ENCODE data around the gene SECTM1.
"Not testable (repeated sequence)": the region's sequence is repeated elsewhere in the genome, so short reads cannot be mapped to it uniquely, and the experiment has no call there.

The SECTM1 gene

DNA sequence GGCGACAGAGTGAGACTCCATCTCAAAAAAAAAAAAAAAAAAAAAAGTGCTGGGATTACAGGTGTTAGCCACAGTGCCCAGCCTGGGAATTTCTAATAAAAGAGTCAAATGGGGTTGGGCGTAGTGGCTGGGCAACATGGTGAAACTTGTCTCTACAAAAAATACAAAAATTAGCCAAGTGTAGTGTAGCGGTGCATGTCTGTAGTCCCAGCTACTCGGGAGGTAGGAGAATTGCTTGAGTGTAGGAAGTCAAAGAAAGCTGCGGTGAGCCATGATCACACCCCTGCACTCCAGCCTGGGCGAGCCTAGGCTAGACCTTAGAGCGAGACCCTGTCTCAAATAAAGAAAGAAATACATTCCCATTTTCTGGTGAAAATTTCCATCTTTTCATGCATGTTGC, 35.6 kb upstream of the SECTM1 start:
- DNase-seq (ENCODE audit: low read depth, low spot score), result no peak

DNA sequence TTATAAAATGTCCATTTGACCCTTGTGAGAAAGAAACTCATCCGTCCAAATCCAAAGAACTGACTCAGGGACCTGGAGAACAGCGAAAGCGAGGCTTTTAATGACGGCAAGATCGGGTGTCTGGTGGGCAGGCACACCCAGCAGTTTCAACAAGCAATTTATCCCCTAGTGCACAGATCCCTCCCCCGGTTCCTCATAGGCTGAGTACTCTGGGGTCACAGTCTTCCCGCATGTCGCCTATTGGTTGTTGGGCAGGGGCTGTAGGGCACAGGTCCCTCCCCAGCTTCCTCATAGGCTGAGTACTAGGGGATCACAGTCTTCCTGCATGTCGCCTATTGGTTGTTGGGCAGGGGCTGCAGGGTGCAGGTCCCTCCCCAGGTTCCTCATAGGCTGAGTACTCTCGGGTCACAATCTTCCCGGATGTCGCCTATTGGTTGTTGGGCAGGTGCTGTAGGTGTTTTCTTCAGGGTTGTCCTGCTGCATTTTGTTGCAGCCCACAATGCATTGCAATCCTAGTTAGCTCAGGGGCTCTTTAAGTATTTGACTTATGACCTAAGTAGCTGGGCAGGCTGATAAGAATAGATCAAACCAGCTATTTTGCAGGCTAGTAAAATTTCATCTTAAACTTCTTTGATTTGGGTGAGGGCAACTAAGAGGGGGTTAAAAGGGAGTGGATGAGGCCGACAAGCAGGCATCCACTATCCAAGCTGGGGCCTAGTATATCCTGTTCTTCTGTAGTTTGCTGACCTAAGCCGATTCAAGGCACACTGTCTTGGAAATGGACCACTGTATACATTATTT, 34.4 kb upstream of the SECTM1 start:
- no peak for DNase-seq (ENCODE audit: low read depth, low spot score)

DNA sequence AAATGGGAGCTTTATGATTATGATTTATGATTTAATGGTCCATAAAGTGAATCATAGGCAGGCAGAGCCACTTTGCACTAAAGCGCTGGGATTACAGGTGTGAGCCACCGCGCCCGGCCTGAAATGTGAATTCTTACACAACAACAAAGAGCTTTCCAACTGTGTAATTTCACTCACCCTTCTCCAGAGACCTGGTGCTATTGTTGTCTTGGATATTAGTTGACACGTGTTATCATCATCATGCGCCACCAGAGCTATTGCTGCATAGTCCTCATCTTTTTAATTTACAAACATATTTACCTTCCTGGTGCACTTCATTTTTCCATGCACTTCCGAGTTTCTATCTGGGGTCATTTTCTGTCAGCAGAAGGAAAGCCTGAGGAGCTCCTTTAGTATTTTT, 33.2 kb upstream of the SECTM1 start:
- no peak for DNase-seq (ENCODE audit: low read depth, low spot score)

GRCh38 chr17:82365606-82366295, 32.2 kb upstream of the SECTM1 start:
- no peak for DNase-seq (ENCODE audit: low read depth, low spot score)

GRCh38 chr17:82361885-82362633, 28.5 kb upstream of the SECTM1 start:
- DNase-seq (ENCODE audit: low read depth, low spot score), result no peak

- DNase-seq (ENCODE audit: low read depth, low spot score), result not testable (repeated sequence)
These were observed 26.0 kb upstream of the SECTM1 start for GRCh38 chr17:82359451-82360074.

GRCh38 chr17:82358465-82359350, 25.1 kb upstream of the SECTM1 start, which contains the start of gene TEX19:
Gene TEX19 (plus strand): TSS chr17:82359247. CDS start chr17:82362151, 2,904 bp downstream.
- DNase-seq (ENCODE audit: low read depth, low spot score), result no peak

GRCh38 chr17:82357394-82357793, 23.8 kb upstream of the SECTM1 start:
- no peak for DNase-seq (ENCODE audit: low read depth, low spot score)

- DNase-seq (ENCODE audit: low read depth, low spot score), result no peak
These were observed 23.3 kb upstream of the SECTM1 start for GRCh38 chr17:82356845-82357355.

- no peak for DNase-seq (ENCODE audit: low read depth, low spot score)
These were observed 22.3 kb upstream of the SECTM1 start for GRCh38 chr17:82355770-82356427.

DNA sequence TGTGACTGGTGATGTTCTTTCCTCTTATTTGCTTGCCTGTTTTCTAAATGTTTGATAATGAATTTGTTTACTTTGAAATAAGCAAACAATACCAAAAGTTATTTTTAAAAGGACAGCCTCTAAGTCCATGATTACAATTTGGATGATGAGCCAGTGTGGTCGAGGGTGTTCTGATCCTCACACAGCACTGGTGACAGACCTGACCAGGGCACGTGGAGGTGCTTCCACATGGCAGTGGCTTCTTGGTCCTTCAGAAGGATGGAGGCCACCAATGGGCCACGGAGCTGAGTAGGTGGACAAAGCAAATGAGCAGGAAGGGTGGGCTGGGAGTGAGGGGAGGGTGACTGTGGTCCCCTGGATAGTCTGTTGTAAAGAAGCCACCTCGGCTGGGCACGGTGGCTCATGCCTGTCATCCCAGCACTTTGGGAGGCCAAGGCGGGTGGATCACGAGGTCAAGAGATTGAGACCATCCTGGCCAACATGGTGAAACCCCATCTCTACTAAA, 21.3 kb upstream of the SECTM1 start:
- no peak for DNase-seq (ENCODE audit: low read depth, low spot score)

DNA sequence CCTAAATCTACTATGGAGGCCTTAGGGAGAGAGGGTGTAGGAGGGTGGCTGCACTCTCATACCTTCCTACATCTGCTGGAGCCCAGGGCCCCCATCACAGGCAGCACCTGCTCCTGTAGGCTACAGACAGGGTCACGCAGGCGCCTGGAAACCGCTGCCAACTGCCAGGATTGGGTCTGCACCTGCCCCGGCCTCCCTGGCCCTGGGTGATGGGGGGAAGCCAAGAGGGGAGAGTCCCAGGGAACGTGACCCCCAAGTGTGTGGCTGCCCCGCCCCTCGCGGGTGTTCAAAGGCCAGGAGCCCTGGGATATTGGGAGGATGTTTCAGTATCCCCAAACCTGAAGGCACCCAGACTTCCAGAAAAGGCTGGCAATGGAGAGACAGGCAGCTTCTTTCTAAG, 19.9 kb upstream of the SECTM1 start:
- DNase-seq (ENCODE audit: low read depth, low spot score), result no peak

DNA sequence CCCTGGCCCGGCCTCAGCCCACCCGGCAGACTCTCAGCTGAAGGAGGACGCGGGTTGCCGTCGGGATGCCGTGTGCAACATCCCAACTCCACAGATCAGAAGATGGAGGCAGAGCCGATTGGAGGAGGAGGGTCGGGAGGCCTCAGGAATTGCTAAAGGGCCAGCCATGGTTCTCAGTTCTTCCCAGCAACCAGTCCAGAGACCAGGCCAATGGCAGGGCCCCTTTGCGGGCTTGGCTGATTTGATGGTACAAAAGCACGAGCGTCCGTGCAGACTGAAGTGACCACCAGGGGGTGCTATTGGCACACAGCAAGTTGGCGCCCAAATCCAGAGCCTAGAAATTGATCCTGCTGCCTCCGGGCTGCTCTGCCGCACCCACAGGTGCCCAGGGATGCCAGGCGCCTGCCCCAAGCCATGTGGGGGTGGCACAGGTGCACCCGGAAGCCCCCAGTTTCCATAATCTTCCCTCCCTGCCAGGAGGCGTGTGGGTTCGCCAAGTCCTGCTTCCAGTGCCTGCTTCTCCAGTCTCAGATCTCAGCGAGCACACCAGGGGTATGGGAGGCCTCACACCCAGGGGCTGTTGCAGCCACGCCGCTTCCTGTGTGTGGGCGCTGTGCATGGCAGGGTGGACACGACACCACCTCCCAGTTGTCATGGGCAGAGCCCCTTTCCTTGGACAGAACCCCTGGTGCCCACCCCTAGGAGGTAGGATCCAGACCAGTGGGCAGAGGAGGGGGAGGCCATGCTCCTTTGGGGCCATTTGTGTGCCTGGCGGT, 18.3 kb upstream of the SECTM1 start:
- peak; percentile 67 for DNase-seq (ENCODE audit: low read depth, low spot score)

DNA sequence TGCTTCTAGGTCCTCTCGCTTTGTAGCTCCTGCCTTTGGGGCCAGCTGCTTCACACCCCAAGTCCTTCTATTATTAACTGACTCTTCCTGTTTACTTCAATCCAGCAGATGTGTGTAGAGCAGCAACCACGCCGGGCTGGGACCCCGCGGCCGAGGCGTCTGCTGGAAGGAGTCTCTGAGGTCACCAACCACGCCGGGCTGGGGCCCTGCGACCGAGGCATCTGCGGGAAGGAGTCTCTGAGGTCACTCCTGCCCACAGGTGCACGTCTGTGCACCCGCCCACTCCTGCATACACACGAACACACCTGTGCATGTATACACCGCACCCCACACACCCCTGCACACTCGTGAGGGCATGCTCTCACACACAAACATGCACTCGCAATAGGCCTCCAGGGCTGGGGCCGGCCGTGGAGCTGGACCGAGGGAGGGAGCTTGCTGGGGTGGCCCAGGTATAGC, 17.7 kb upstream of the SECTM1 start:
- DNase-seq (ENCODE audit: low read depth, low spot score), result no peak

DNA sequence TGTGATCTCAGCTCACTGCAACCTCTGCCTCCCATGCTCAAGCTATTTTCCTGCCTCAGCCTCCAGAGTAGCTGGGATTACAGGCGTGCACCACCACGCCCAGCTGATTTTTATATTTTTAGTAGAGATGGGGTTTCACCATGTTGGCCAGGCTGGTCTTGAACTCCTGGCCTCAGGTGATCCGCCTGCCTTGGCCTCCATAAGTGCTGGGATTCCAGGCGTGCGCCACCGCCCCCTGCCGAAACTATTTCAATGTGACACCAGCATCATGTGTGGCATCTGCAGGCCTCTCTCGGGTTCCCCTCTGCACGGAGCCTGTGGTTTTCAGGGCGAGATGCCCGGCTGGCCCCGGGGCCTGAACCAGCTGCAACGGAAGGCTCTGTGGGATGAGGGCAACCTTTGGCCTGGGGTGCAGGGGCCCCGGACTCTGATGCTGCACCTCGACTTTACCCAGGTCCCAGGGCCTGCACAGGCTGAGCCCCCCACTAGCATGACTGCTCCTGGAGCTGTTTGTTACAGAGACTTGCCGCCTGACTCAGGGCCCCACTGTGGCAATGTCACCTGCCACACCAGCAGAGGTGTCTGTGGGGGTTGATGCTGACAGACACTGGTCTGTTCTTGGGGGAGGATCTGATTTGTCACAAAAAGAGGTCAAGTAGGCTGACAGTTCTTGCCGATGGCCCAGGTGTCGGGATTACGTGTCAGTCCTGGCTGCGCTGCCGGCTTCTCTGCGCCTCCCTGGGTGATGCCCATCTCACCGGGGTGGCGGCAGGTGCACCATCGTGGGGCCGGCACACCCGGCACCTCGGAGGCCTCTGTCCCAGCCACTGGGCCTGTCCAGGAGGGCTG, 16.8 kb upstream of the SECTM1 start:
- no peak for DNase-seq (ENCODE audit: low read depth, low spot score)

- no peak for DNase-seq (ENCODE audit: low read depth, low spot score)
These were observed 15.7 kb upstream of the SECTM1 start for GRCh38 chr17:82349287-82349701.

DNA sequence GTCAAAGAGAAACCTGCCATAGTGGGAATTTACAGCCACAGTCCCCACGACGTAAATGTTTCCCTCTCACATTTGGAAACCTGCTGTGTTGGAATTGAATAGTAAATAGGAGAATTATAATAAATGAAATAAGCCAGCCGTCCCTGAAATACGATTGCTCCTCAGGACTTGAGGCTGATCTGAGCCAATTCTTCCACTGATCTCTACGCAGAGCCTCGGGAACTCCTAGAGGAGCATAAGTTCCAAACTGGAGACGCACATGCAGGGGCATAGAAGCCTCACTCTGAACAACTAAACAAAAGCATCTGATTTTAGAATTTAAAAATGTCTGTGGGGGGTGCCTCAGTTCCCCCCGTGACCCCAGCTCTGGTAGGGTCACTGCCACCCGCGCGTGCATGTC, 15.3 kb upstream of the SECTM1 start:
- no peak for DNase-seq (ENCODE audit: low read depth, low spot score)

DNA sequence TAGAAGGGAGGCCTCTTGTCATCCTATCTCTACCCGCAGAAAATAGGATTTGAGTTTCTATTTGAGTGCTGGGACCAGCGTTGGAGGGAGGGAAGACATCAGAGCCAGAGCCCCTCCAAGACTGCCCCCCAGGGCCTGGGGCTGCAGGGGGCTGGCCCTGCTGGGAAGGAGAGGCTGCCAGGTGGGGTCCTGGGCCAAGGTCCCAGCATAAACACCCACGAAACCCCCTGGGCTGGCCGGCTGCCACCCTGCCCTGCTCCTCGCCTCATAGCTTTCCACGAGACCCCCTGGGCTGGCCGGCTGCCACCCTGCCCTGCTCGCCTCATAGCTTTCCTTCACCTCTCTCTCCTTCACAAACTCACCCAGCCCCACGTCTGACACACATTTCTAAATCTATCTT, 14.9 kb upstream of the SECTM1 start:
- DNase-seq (ENCODE audit: low read depth, low spot score), result no peak

Measured in activated CD4-positive, CD25-positive, alpha-beta regulatory T cell treated with anti-CD3 and anti-CD28 coated beads, Interleukin-2, amount 50 U/mL, for 16 hours (primary cell).